Measurements from ENCODE around the gene SLC25A11. TPM values are rescaled to one million over a fixed set of nuclear protein-coding genes. Genes with fewer than 3 reads are reported as not detected.

SLC25A11 gene
- total and polyA plus RNA-seq, 5 donors from 2014 or later, result 22.6 to 78.4 (median 72.6) TPM

DNA sequence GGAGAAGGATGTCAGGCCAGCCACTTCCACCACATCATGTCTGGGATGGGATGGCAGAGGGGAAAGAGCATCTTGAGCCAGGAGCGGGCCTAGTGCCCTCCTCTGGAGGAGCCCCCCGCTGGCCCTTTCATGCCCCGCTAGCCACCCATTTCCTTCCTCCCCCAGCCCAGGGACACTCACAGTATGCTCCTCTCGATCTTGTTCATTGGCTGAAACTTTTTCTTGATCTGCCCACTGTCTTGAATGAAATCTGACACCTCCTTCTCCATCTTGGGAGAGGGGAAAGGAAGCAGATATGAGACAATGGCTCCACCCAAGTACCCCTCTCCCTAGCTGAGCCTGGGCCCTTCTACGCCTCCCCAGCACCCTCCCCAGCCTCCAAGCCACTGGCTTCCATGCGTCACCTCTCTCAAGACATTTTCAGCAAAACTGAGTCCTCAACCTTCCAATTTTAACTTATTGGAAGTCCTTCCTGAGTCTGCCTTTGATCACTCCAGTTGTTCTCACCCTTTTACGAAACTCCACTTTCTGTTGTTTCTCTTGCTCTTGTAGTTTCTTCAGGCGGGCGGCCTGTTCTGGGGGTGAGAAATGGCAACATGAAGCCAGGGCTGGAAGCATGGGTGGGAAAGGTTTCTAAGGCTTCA is 20.6 kb upstream of the SLC25A11 start:
- ATAC-seq (ENCODE audit: low read depth in 2 of 2), result no peak

DNA sequence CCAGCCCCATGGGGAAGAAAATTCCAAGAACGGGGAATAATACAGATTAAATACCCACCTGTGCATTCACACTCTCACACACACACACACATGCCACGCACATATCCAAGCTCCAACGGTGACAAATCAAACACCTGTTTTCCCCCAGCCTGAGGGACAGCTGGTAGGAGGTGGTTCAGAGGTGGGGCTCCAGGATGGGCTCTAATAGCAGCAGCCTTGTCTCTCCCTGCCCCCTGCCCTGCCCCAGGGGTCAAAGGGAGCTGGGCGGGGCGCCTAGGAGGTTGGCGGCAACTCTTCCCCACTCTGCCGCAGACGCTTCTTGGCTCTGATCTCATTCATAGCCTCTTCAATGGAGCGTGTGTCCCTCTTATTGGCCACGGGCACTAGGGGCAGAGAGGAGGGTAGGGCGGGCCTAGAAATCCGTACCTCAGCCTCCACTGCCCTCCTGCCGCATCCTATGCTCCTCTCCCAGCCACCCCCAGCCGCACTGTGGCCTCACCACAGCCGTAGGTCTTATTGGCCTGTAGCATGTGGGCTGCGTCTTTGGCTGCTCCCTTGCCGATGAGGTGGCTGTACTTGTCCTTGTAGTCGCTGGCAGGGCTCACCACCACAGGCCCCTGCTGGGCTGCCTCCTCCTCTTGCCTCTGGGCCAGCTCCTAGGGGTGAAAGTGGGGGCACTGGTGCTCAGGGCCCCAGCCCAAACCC is 19.6 kb upstream of the SLC25A11 start:
- Mint-ChIP-seq H3K36me3 (peaks cover 12% of the 10 kb centered on the region), H3K27ac (no peak overlapping the region), H3K9me3 (no peaks in the 10 kb centered on the region), H3K4me1 (peaks cover 0 to 14% (median 8%) of the 10 kb centered on the region in 4 donors), H3K27me3 (no peaks in the 10 kb centered on the region), H3K4me3 (no peak overlapping the region)
- Histone ChIP-seq H3K4me1 (ENCODE audit: control insufficient read depth, insufficient read depth, low read length, poor library complexity, severe bottlenecking) (no peaks in the 10 kb centered on the region), H3K27ac (ENCODE audit: insufficient read depth, low read length, poor library complexity, severe bottlenecking) (no peak overlapping the region), H3K36me3 (ENCODE audit: control insufficient read depth, insufficient read depth, low read length) (peaks cover 19% of the 10 kb centered on the region), H3K27me3 (ENCODE audit: control insufficient read depth, insufficient read depth, low read length) (no peaks in the 10 kb centered on the region), H3K4me3 (ENCODE audit: low read depth, low read length) (no peak overlapping the region), H3K9me3 (ENCODE audit: control insufficient read depth in 2 of 2, low read length in 2 of 2) (no peaks in the 10 kb centered on the region)
- ATAC-seq (ENCODE audit: low read depth in 2 of 2) (no peak), DNase-seq (no peak)

More for the DNA sequence above, 20.6 kb upstream of the SLC25A11 start:
- Mint-ChIP-seq H3K4me1 (peaks cover 3 to 18% (median 10%) of the 10 kb centered on the region in 4 donors), H3K4me3 (no peak overlapping the region), H3K27ac (peak overlapping the region in 1 of 3 donors; percentile 15), H3K36me3 (peaks cover 16% of the 10 kb centered on the region), H3K9me3 (no peaks in the 10 kb centered on the region), H3K27me3 (no peaks in the 10 kb centered on the region)
- DNase-seq, result no peak
- H3K9me3 ChIP-seq (ENCODE audit: control insufficient read depth in 2 of 2, low read length in 2 of 2), result no peaks in the 10 kb centered on the region
- no peak overlapping the region for H3K4me3 ChIP-seq (ENCODE audit: low read depth, low read length)
- H3K4me1 ChIP-seq (ENCODE audit: control insufficient read depth, insufficient read depth, low read length, poor library complexity, severe bottlenecking), result no peaks in the 10 kb centered on the region
- no peak overlapping the region for H3K27ac ChIP-seq (ENCODE audit: insufficient read depth, low read length, poor library complexity, severe bottlenecking)
- no peaks in the 10 kb centered on the region for H3K27me3 ChIP-seq (ENCODE audit: control insufficient read depth, insufficient read depth, low read length)
- H3K36me3 ChIP-seq (ENCODE audit: control insufficient read depth, insufficient read depth, low read length), result peaks cover 19% of the 10 kb centered on the region

DNA sequence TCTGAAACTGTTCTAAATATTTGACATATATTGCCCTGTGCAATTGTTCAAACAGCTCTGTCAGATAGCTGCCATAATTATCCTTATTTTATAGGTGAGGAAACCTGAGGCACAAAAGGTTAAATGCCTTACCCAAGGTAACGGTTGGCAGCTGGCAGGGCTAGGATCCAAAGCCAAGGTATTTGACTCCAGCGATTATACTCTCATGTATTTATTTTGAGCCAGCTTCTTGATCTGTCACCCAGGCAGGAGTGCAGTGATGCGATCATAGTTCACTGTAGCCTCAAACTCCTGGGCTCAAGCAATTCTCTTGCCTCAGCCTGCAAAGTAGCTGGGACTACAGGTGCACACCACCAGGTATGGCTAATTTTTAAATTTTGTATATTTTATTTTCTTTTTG is 18.3 kb upstream of the SLC25A11 start:
- Mint-ChIP-seq H3K36me3 (peaks cover 12% of the 10 kb centered on the region), H3K27me3 (no peaks in the 10 kb centered on the region), H3K9me3 (no peaks in the 10 kb centered on the region), H3K4me1 (peaks cover 0 to 14% (median 8%) of the 10 kb centered on the region in 4 donors), H3K27ac (no peak overlapping the region), H3K4me3 (no peak overlapping the region)
- H3K4me1 ChIP-seq (ENCODE audit: control insufficient read depth, insufficient read depth, low read length, poor library complexity, severe bottlenecking), result no peaks in the 10 kb centered on the region
- no peaks in the 10 kb centered on the region for H3K9me3 ChIP-seq (ENCODE audit: control insufficient read depth in 2 of 2, low read length in 2 of 2)
- H3K4me3 ChIP-seq (ENCODE audit: low read depth, low read length), result no peak overlapping the region
- H3K27ac ChIP-seq (ENCODE audit: insufficient read depth, low read length, poor library complexity, severe bottlenecking), result no peak overlapping the region
- peaks cover 19% of the 10 kb centered on the region for H3K36me3 ChIP-seq (ENCODE audit: control insufficient read depth, insufficient read depth, low read length)
- DNase-seq (no peak), ATAC-seq (ENCODE audit: low read depth in 2 of 2) (no peak)
- no peaks in the 10 kb centered on the region for H3K27me3 ChIP-seq (ENCODE audit: control insufficient read depth, insufficient read depth, low read length)

DNA sequence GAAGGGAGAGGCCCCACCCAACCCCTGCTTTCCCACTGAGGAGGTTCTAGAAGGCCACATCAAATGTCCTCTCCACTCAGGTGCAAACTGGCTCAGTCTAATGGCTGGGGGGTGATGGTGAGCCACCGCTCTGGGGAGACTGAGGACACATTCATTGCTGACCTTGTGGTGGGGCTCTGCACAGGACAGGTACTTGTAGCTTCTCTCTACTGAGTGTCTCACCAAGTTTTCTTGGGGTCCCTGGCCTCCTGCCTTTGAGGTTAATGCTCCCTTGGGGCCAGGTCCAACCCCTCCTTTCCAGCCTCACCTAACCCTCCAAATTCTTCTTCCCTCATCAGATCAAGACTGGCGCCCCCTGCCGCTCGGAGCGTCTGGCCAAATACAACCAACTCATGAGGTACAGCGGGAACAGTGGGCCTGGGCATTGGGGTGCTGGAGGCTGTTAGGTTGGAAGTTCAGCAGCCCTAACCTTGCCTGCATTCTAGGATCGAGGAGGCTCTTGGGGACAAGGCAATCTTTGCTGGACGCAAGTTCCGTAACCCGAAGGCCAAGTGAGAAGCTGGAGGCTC is 16.7 kb upstream of the SLC25A11 start:
- H3K27me3 ChIP-seq (ENCODE audit: control insufficient read depth, insufficient read depth, low read length), result no peaks in the 10 kb centered on the region
- ATAC-seq (ENCODE audit: low read depth in 2 of 2) (no peak), DNase-seq (peak in 2 of 3 donors; percentile 30 to 58)
- H3K4me1 Mint-ChIP-seq, result peaks cover 0 to 17% (median 7%) of the 10 kb centered on the region in 4 donors
- no peaks in the 10 kb centered on the region for H3K4me1 ChIP-seq (ENCODE audit: control insufficient read depth, insufficient read depth, low read length, poor library complexity, severe bottlenecking)
- H3K9me3 Mint-ChIP-seq, result no peaks in the 10 kb centered on the region
- no peaks in the 10 kb centered on the region for H3K27me3 Mint-ChIP-seq
- H3K36me3 Mint-ChIP-seq, result peaks cover 12% of the 10 kb centered on the region
- H3K27ac Mint-ChIP-seq, result peak overlapping the region in 1 of 3 donors; percentile 91
- peak overlapping the region in 1 of 4 donors; percentile 51 for H3K4me3 Mint-ChIP-seq
- no peak overlapping the region for H3K4me3 ChIP-seq (ENCODE audit: low read depth, low read length)
- H3K36me3 ChIP-seq (ENCODE audit: control insufficient read depth, insufficient read depth, low read length), result peaks cover 19% of the 10 kb centered on the region
- no peak overlapping the region for H3K27ac ChIP-seq (ENCODE audit: insufficient read depth, low read length, poor library complexity, severe bottlenecking)
- no peaks in the 10 kb centered on the region for H3K9me3 ChIP-seq (ENCODE audit: control insufficient read depth in 2 of 2, low read length in 2 of 2)

DNA sequence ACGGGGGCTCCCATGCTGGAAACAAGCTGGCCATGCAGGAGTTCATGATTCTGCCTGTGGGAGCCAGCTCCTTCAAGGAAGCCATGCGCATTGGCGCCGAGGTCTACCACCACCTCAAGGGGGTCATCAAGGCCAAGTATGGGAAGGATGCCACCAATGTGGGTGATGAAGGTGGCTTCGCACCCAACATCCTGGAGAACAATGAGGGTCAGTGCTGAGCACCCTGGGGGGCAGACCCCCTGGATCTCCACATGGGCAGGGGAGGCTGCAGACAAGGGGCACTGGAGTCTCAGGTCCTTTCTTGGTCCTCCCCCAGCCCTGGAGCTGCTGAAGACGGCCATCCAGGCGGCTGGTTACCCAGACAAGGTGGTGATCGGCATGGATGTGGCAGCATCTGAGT is 15.2 kb upstream of the SLC25A11 start:
- Mint-ChIP-seq H3K9me3 (no peaks in the 10 kb centered on the region), H3K27me3 (no peaks in the 10 kb centered on the region), H3K27ac (no peak overlapping the region), H3K4me1 (peaks cover 0 to 26% (median 10%) of the 10 kb centered on the region in 4 donors), H3K36me3 (peaks cover 12% of the 10 kb centered on the region), H3K4me3 (no peak overlapping the region)
- ATAC-seq (ENCODE audit: low read depth in 2 of 2) (no peak), DNase-seq (no peak)
- peaks cover 13% of the 10 kb centered on the region for H3K36me3 ChIP-seq (ENCODE audit: control insufficient read depth, insufficient read depth, low read length)
- H3K27me3 ChIP-seq (ENCODE audit: control insufficient read depth, insufficient read depth, low read length), result no peaks in the 10 kb centered on the region
- no peak overlapping the region for H3K4me3 ChIP-seq (ENCODE audit: low read depth, low read length)
- no peaks in the 10 kb centered on the region for H3K9me3 ChIP-seq (ENCODE audit: control insufficient read depth in 2 of 2, low read length in 2 of 2)
- peaks cover 7% of the 10 kb centered on the region for H3K4me1 ChIP-seq (ENCODE audit: control insufficient read depth, insufficient read depth, low read length, poor library complexity, severe bottlenecking)
- H3K27ac ChIP-seq (ENCODE audit: insufficient read depth, low read length, poor library complexity, severe bottlenecking), result no peak overlapping the region

- Histone ChIP-seq H3K4me1 (ENCODE audit: control insufficient read depth, insufficient read depth, low read length, poor library complexity, severe bottlenecking) (peaks cover 17% of the 10 kb centered on the region), H3K36me3 (ENCODE audit: control insufficient read depth, insufficient read depth, low read length) (no peaks in the 10 kb centered on the region), H3K27ac (ENCODE audit: insufficient read depth, low read length, poor library complexity, severe bottlenecking) (no peak overlapping the region), H3K4me3 (ENCODE audit: low read depth, low read length) (no peak overlapping the region), H3K9me3 (ENCODE audit: control insufficient read depth in 2 of 2, low read length in 2 of 2) (no peaks in the 10 kb centered on the region), H3K27me3 (ENCODE audit: control insufficient read depth, insufficient read depth, low read length) (no peaks in the 10 kb centered on the region)
- Mint-ChIP-seq H3K36me3 (no peaks in the 10 kb centered on the region), H3K4me1 (peaks cover 0 to 26% (median 11%) of the 10 kb centered on the region in 4 donors), H3K27me3 (peaks cover 3% of the 10 kb centered on the region), H3K27ac (no peak overlapping the region), H3K4me3 (peak overlapping the region in 1 of 4 donors; percentile 63), H3K9me3 (no peaks in the 10 kb centered on the region)
- no peak for ATAC-seq (ENCODE audit: low read depth in 2 of 2)
- no peak for DNase-seq
These were observed 13.7 kb upstream of the SLC25A11 start for GRCh38 chr17:4953451-4953961.

- Histone ChIP-seq H3K27ac (ENCODE audit: insufficient read depth, low read length, poor library complexity, severe bottlenecking) (no peak overlapping the region), H3K9me3 (ENCODE audit: control insufficient read depth in 2 of 2, low read length in 2 of 2) (no peaks in the 10 kb centered on the region), H3K27me3 (ENCODE audit: control insufficient read depth, insufficient read depth, low read length) (no peaks in the 10 kb centered on the region), H3K36me3 (ENCODE audit: control insufficient read depth, insufficient read depth, low read length) (peaks cover 6% of the 10 kb centered on the region), H3K4me1 (ENCODE audit: control insufficient read depth, insufficient read depth, low read length, poor library complexity, severe bottlenecking) (peaks cover 25% of the 10 kb centered on the region), H3K4me3 (ENCODE audit: low read depth, low read length) (no peak overlapping the region)
- peaks cover 6% of the 10 kb centered on the region for H3K36me3 Mint-ChIP-seq
- peaks cover 4% of the 10 kb centered on the region for H3K27me3 Mint-ChIP-seq
- DNase-seq (no peak), ATAC-seq (ENCODE audit: low read depth in 2 of 2) (no peak)
- H3K4me1 Mint-ChIP-seq, result peaks cover 0 to 28% (median 12%) of the 10 kb centered on the region in 4 donors
- peak overlapping the region in 1 of 3 donors; percentile 66 for H3K27ac Mint-ChIP-seq
- peak overlapping the region; percentile 47 to 94 (median 86) for H3K4me3 Mint-ChIP-seq
- peaks cover 0 to 1% (median 0%) of the 10 kb centered on the region in 7 donors for H3K9me3 Mint-ChIP-seq
These were observed 11.6 kb upstream of the SLC25A11 start for GRCh38 chr17:4951486-4951885.
